ENCODE measurements around the gene LCOR. TPM values are rescaled to one million over a fixed set of nuclear protein-coding genes. Genes with fewer than 3 reads are reported as not detected.

LCOR gene
- polyA plus RNA-seq, 4 donors, result 24.6 to 30.2 (median 27.0) TPM

DNA sequence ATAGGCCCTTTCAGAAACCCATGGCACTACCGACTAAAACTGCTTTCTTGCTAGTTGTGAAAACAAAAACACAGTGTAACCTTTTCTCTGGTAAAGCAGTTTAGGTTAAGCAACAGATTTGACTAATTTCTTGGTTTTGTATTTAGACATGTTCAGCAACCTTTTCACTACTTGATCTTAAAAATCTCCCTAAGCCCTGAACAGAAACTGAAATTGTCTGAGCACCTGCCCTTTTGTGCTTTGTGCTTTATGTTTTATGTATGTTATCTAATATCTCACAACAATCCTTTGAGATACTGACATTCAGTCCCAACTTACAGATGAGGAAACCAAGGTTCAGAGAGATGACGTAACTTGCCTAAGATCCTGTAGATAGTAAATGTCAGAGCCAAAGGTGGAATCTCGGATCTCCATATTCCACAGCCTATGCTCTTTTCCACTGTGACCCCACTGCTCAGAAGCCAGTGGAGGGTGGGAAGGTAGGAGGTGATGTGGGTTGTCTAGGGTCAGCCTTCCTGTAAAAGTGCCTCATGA is 146.6 kb downstream of the LCOR start:
- DNase-seq (ENCODE audit: low read depth in 4 of 4, low spot score in 2 of 4), result no peak

- no peak for DNase-seq (ENCODE audit: low read depth in 4 of 4, low spot score in 2 of 4)
Observed at GRCh38 chr10:96982149-96982930, 150.2 kb downstream of the LCOR start.

- DNase-seq (ENCODE audit: low read depth in 4 of 4, low spot score in 2 of 4), result no peak
Observed at GRCh38 chr10:96984541-96985131, 152.5 kb downstream of the LCOR start.

- DNase-seq (ENCODE audit: low read depth in 4 of 4, low spot score in 2 of 4), result no peak
Observed at GRCh38 chr10:96986200-96986856, 154.2 kb downstream of the LCOR start.

DNA sequence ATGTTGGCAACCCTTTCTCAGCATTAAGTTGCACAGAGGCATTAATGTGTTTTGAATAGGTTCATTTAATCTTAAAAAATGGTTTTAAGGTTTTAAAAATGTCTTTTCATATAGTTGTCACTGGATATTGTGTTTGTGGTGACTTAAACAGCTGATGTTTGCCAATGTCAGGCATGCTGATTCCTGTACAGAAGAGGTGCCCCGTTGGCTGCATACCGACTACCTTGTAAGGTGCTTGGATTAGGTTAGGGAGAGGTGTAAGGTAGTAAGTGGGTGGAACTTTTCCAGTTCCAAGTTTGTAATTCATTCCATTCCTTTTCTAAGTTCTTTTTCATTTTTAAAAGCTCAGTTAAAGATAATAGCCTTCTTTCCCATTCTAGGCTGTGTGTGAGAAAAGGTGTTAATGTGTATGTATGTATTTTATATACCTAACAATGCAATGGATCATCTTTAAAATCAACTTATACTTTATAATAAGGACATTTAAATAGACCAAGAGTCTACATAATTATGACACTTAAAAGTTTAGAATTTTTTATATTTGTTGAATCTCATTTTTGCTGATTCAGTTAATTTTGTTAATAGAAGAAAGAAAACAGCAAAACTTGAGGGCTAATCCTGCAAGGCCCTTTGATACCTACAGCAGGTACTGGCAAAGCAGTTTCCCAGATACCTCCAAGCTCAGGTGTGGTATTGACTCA is 155.2 kb downstream of the LCOR start:
- no peak for DNase-seq (ENCODE audit: low read depth in 4 of 4, low spot score in 2 of 4)

DNA sequence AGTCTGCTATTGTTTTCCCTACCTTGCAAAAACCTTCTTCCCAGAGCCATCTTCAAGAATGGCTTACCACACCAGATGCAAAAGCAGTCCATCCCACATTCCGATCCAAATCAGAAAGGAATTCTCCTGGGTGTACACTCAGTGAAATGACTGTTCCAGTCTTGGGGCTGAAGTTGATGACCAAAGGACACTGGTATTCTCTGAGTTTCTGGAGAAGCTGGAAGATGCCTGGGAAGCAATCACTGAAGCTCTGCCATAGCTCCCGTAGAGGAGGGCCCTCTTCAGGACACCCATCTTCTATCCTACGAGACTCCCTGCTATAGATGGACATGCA is 155.7 kb downstream of the LCOR start:
- DNase-seq (ENCODE audit: low read depth in 4 of 4, low spot score in 2 of 4), result no peak

- peak in 2 of 4 donors; percentile 38 to 60 for DNase-seq (ENCODE audit: low read depth in 4 of 4, low spot score in 2 of 4)
Observed at GRCh38 chr10:96988426-96988825, 156.3 kb downstream of the LCOR start.

DNA sequence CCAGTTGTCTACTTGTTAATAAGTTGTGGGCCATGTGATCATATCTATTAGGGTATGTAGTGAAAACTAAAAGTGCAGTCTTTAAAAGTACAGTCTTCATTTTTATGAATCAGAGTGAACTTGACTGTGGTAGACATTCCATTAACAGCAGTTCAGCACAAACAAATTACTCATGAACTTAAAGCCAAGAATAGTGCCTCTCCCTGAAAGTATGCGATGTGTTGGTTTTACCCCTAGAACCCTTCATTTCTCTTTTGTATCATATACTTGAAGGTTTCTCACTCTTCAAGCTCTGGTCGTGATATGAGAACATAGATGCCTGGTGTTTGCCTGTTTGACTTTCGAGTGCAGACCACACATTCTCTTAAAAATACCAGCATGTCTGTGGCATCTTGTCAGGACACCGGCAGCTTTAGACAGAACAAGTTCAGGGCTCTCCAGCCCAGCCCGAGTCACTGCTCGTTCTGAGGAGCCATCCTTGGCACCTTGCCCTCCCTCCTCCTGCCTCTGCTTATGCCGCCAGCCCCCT is 159.3 kb downstream of the LCOR start:
- no peak for DNase-seq (ENCODE audit: low read depth in 4 of 4, low spot score in 2 of 4)

GRCh38 chr10:96992721-96993120 is 160.6 kb downstream of the LCOR start:
- no peak for DNase-seq (ENCODE audit: low read depth in 4 of 4, low spot score in 2 of 4)

DNA sequence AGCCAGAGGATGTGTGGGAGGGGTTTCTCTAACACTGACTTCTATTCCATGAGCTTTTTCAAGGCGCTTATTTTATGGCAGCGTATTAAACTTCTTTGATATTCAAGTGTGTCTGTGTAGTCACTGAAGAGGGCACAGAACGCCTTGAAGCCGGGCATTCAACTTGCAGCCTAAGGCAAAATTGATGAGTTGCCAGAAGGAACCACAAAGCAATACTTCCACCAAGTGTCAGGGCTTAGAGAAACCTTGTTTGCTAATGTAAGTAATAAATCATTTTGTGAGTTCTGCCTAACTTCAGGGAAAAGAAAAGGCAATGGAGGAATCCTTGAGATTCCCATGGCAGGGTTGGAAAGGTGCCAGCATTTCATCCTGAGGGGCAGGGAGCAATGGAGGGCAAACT is 163.8 kb downstream of the LCOR start:
- DNase-seq (ENCODE audit: low read depth in 4 of 4, low spot score in 2 of 4), result no peak

- no peak for DNase-seq (ENCODE audit: low read depth in 4 of 4, low spot score in 2 of 4)
Observed at GRCh38 chr10:96996275-96996965, 164.3 kb downstream of the LCOR start.

- DNase-seq (ENCODE audit: low read depth in 4 of 4, low spot score in 2 of 4), result no peak
Observed at GRCh38 chr10:96998329-96998888, 166.3 kb downstream of the LCOR start.

- DNase-seq (ENCODE audit: low read depth in 4 of 4, low spot score in 2 of 4), result no peak
Observed at GRCh38 chr10:96999337-96999736, 167.2 kb downstream of the LCOR start.

DNA sequence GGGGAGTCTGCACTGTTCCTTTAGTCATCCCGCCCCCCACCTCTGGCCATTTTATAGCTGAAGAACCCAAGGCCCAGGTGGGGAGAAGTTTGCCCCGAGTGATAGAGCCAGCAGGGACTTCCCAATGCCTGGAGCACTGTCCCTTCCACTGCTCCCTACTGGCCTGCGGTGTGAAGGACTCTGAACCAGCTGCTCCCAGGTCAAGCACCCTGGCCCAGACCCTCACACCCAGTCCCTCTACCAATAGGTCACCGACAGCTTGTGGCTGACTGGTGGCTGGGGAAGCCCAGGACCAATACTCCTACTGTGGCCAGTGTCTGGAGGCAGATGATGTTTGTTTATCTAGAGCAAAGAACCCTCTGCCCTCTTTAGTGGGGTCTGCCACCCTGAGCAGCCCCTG is 167.9 kb downstream of the LCOR start:
- no peak for DNase-seq (ENCODE audit: low read depth in 4 of 4, low spot score in 2 of 4)

DNA sequence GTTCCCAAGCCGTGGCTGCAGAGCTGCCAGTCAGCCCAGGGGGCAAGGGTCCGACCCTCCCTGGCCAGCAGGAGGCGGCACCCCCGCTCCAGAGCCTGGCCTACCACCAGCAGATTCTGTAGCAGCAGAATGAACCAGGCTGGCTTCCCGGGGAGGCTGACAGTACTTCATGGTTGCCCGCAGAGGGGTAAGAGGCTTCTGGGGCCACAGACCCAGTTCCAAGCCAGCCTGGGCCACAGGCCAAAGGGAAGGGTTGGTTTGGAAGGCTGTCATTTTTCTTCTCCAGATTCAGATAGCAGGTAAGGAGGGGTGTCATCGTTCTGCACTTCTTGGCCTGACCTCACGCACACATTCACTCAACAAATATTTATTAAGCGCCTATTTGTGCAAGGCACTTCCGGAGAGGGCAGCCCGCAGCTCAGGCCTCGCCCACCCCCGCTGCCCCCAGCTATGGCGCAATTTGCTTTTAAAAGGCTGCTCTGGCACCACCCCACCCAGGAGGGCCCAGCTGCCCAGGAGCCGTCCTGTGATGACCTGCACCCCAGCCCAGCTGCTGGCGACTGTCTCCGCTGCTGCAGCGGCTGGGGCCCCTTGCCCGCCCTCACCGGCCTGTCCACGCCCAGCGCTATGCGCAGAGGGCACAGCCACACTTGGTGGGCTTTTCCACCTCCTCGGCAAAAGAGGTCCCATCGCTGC is 168.5 kb downstream of the LCOR start:
- DNase-seq (ENCODE audit: low read depth in 4 of 4, low spot score in 2 of 4), result no peak

DNA sequence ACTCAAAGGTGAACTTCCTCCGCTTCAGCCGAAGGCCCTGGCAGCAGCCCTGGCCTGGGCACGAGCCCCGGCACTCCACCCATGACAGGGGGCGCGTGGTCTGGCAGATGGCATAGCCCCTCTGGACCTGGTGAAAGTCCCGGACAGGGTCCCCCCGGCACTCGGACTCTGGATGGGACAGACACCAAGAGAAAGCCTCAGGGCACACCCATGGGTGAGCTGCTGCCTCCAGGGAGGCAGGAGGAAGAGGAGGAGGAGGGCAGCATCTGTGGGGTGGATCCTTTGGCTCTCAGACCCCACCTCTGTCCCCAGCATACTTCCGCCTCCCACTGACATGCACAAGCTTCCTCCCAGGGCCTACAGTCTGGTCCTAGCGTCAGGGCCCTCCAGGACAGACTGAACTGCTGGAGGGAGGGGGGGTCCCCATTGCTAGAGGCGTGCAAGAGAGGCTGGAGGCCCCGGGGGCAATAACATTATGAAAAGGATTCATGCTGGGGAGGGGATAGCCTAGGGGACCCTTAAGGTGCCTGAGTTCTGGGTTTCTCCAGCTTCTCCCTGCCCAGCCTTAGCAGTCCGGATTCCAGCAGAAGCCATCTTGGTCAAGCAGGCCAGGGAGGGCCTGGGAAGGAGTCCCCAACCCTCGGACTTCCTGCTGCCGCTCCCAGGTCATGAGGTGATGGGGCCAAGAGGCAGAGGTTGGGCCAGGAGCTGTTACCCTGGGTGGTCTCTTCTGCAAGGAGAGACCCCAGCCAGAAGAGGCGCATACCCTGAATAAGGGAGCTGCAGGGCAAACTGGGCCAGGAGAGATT is 169.3 kb downstream of the LCOR start:
- DNase-seq (ENCODE audit: low read depth in 4 of 4, low spot score in 2 of 4), result no peak

GRCh38 chr10:97002670-97003069 is 170.6 kb downstream of the LCOR start:
- no peak for DNase-seq (ENCODE audit: low read depth in 4 of 4, low spot score in 2 of 4)

DNA sequence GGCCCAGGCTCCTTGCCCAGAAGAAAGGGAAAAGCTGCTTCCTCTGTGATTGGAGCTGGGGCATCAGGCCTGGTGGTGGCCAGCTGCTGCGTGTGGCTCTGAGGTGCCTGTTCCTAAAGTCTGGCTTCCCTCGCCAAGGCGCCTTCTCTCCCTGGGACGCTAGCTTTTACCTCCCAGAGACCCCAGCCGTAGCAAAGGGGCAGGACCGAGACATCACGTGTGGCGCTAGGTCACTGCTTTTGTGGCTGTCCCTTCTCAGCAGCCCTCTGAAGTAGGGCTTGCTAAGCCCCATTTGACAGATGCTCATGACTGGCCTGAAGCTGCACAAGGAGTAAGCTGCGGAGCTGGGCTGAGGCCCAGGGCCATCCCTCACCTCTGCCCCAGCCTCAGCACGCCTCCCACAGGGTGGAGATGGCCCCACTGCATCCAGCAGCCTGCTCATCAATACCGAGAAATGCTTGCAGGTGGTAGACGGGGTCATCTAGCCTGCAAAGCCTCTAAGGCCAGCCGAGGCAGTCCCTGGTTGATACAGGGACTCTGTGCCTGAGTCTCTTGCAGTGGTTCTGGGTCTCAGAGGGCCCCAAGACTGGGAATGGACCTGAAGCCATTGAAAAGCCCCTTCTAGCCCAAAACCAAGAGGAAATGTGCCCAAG is 171.2 kb downstream of the LCOR start:
- DNase-seq (ENCODE audit: low read depth in 4 of 4, low spot score in 2 of 4), result no peak
